ENCODE measurements around the gene ADCY3. TPM values are rescaled to one million over a fixed set of nuclear protein-coding genes. Genes with fewer than 3 reads are reported as not detected.

The ADCY3 gene
- total and polyA plus RNA-seq, 9 of the 15 experiments (the other 6 are each of a cell fraction or from before 2014, with no cell fraction given), result 1.5 to 54.8 (median 26.3) TPM

- POLR2A ChIA-PET, result no interaction called here
- H3K9me1 ChIP-seq (ENCODE audit: control insufficient read depth, insufficient read depth, low read length), result peaks cover 12% of the 10 kb centered on the region
- H2AFZ ChIP-seq (ENCODE audit: low read depth, low read length), result no peak overlapping the region
- no peak overlapping the region for H3K4me3 ChIP-seq
- intact Hi-C loops (cut with micrococcal nuclease) (no loop called here), in situ Hi-C loops (cut with MboI) (no loop called here)
- H3K9ac ChIP-seq (ENCODE audit: insufficient read depth in 1 of 2, low read depth in 2 of 2, low read length in 2 of 2), result peak overlapping the region in 1 of 2 experiments; percentile 47; a peak in 2 of 4 replicates
- WGBS (ENCODE audit: insufficient coverage, low coverage, missing lambda C conversion rate), result 91% methylated on average over 4 of the region's 4 CpGs
- ATAC-seq, result no peak
- no peak overlapping the region for H3K27ac ChIP-seq (ENCODE audit: extremely low read depth, low read depth, low read length)
- peaks cover 1% of the 10 kb centered on the region for H3K9me3 ChIP-seq (replicated peaks; ENCODE audit: control insufficient read depth, insufficient read depth, low read depth, low read length)
- CTCF ChIA-PET (ENCODE audit: low intra/inter-chr PET ratio), result no interaction called here
- H3K4me1 ChIP-seq (replicated peaks in 1 of 2; ENCODE audit: control insufficient read depth in 2 of 2, insufficient read depth in 2 of 2, low read length in 2 of 2), result peaks cover 26 to 43% of the 10 kb centered on the region in 2 experiments; a peak in 4 of 5 replicates
- peaks cover 14% of the 10 kb centered on the region for H4K20me1 ChIP-seq (replicated peaks; ENCODE audit: control insufficient read depth, insufficient read depth, low read length)
- peaks cover 62% of the 10 kb centered on the region; the same call in 2 of the 3 replicates for H3K36me3 ChIP-seq (ENCODE audit: control insufficient read depth, insufficient read depth, low read length)
- H3K27me3 ChIP-seq (ENCODE audit: control insufficient read depth in 2 of 2, insufficient read depth in 2 of 2, low read length in 2 of 2), result no peaks in the 10 kb centered on the region
- no TSS peak for BruUV-seq (replicated peaks)
- no peak for FAIRE-seq
- DNase-seq (ENCODE audit: extremely low read depth in 1 of 4, low spot score in 3 of 4), result no peak
- H3K79me2 ChIP-seq (ENCODE audit: control insufficient read depth, insufficient read depth, low read length), result peaks cover 35% of the 10 kb centered on the region
- no peak overlapping the region for H3K4me2 ChIP-seq (ENCODE audit: insufficient read depth, low read length)
- TF ChIP-seq IRF1 (CRISPR knock-in tag; IDR thresholded peaks at IDR 0.05; ENCODE audit: borderline replicate concordance) (no peak), U2AF2 (optimal IDR thresholded peaks at IDR 0.05; ENCODE audit: low read depth, low read length) (no peak), BRD9 (IDR thresholded peaks at IDR 0.05; ENCODE audit: low read depth, partially characterized antibody) (no peak), RERE (CRISPR knock-in tag; IDR thresholded peaks at IDR 0.05; ENCODE audit: borderline replicate concordance) (no peak), POLR2AphosphoS2 (IDR thresholded peaks at IDR 0.05; ENCODE audit: low read length) (no peak), ELF1 (tag; IDR thresholded peaks at IDR 0.05) (no peak), ZNF277 (CRISPR knock-in tag; IDR thresholded peaks at IDR 0.05; ENCODE audit: borderline replicate concordance) (no peak), HDAC6 (IDR thresholded peaks at IDR 0.05; ENCODE audit: low read depth, low read length) (no peak), ZNF639 (CRISPR knock-in tag; conservative IDR thresholded peaks at IDR 0.05 in 1 of 2, IDR thresholded peaks at IDR 0.05 in 1 of 2) (no peak), NFRKB (IDR thresholded peaks at IDR 0.05; ENCODE audit: low read depth) (no peak)
Observed at GRCh38 chr2:24915796-24916195, 4.2 kb downstream of the ADCY3 start.
